GM23338 (cell line): ENCODE data around the gene ZMYM4. TPM values are rescaled to one million over a fixed set of nuclear protein-coding genes. Genes with fewer than 3 reads are reported as not detected.

Experiments
- ATAC-seq: fragments of 200-7000 bp; cut with Tn5 transposase; 3 replicates; pipeline ENCODE4 v1.9.1; 2020
- DNase-seq: peaks from one replicate; pipeline ENCODE4 v3.0.0-alpha.2; 2015; ENCODE audit warnings: low spot score
- H2AFZ ChIP-seq: fragments of 200-600 bp; sonication (generic); 2 replicates; pipeline ENCODE4 v1.8.0; 2016; ENCODE audit warnings: antibody characterized with exemption, mild to moderate bottlenecking, moderate library complexity
- H3F3A ChIP-seq: fragments of 200-600 bp; sonication (generic); replicated peaks from 2 replicates; pipeline ENCODE4 v1.8.0; 2017; ENCODE audit warnings: antibody characterized with exemption, mixed run types, low read depth
- H3K27ac ChIP-seq: fragments of 200-600 bp; sonication (generic); 2 replicates; pipeline ENCODE4 v1.6.1; 2016; ENCODE audit warnings: low read depth
- H3K27me3 ChIP-seq: fragments of 200-600 bp; sonication (generic); 2 replicates; pipeline ENCODE4 v1.8.0; 2016; ENCODE audit warnings: mild to moderate bottlenecking, mixed run types, moderate library complexity; ENCODE audit not compliant: insufficient read depth
- H3K36me3 ChIP-seq: fragments of 200-600 bp; sonication (generic); 2 replicates; pipeline ENCODE4 v1.8.0; 2016; ENCODE audit warnings: mild to moderate bottlenecking; ENCODE audit not compliant: insufficient read depth
- H3K4me1 ChIP-seq: fragments of 200-600 bp; sonication (generic); 2 replicates; pipeline ENCODE4 v1.8.0; 2016; ENCODE audit warnings: mild to moderate bottlenecking, moderate library complexity; ENCODE audit not compliant: insufficient read depth
- H3K4me2 ChIP-seq: fragments of 200-600 bp; sonication (generic); 2 replicates; pipeline ENCODE4 v1.7.1; 2017; ENCODE audit warnings: mixed run types
- H3K4me3 ChIP-seq: fragments of 200-600 bp; sonication (generic); 2 replicates; pipeline ENCODE4 v1.6.1; 2016; ENCODE audit warnings: mixed run types
- H3K79me2 ChIP-seq: fragments of 200-600 bp; sonication (generic); replicated peaks from 2 replicates; pipeline ENCODE4 v1.8.0; 2017; ENCODE audit warnings: mild to moderate bottlenecking; ENCODE audit not compliant: insufficient read depth
- H3K9me2 ChIP-seq: fragments of 200-600 bp; sonication (generic); 2 replicates; pipeline ENCODE4 v1.8.0; 2017; ENCODE audit not compliant: insufficient read depth
- H4K20me1 ChIP-seq: fragments of 200-600 bp; sonication (generic); replicated peaks from 2 replicates; pipeline ENCODE4 v1.8.0; 2017; ENCODE audit warnings: mild to moderate bottlenecking; ENCODE audit not compliant: insufficient read depth
- H3K27ac Mint-ChIP-seq: 2 replicates; pipeline ENCODE4 v1.8.0; 2020; ENCODE audit warnings: inconsistent platforms, mild to moderate bottlenecking, moderate library complexity, mixed read lengths
- H3K27me3 Mint-ChIP-seq: 3 replicates; pipeline ENCODE4 v1.8.0; 2022; ENCODE audit warnings: low read depth, mild to moderate bottlenecking, moderate library complexity, mixed read lengths, inconsistent platforms; ENCODE audit not compliant: insufficient read depth, poor library complexity
- H3K36me3 Mint-ChIP-seq: 3 replicates; pipeline ENCODE4 v1.8.0; 2021; ENCODE audit warnings: low read depth, mild to moderate bottlenecking, inconsistent platforms, moderate library complexity, mixed read lengths
- H3K4me1 Mint-ChIP-seq: 3 replicates; pipeline ENCODE4 v1.8.0; 2020; ENCODE audit warnings: mild to moderate bottlenecking, inconsistent platforms, mixed read lengths
- H3K4me3 Mint-ChIP-seq: 3 replicates; pipeline ENCODE4 v1.8.0; 2021; ENCODE audit warnings: moderate library complexity, mild to moderate bottlenecking, inconsistent platforms, mixed read lengths
- H3K9me3 Mint-ChIP-seq: 3 replicates; pipeline ENCODE4 v1.8.0; 2020; ENCODE audit warnings: moderate library complexity, mild to moderate bottlenecking, inconsistent platforms, mixed read lengths
- CREB1 ChIP-seq: fragments of 250-450 bp; sonication (Bioruptor Pico); IDR thresholded peaks from 2 replicates; pipeline ENCODE4 v1.5.0; 2020; ENCODE audit warnings: low read depth, mild to moderate bottlenecking, moderate library complexity
- CTCF ChIP-seq, 2 experiments: fragments of 200-600 bp in 1 of 2; sonication (generic) in 1 of 2; conservative IDR thresholded peaks; 2 replicates each; pipeline versions ENCODE4 v1.5.1 to v1.6.1; 2016 to 2017; ENCODE audit warnings: antibody characterized with exemption in 2 of 2, low read depth in 2 of 2, mild to moderate bottlenecking in 2 of 2, moderate library complexity in 1 of 2
- ETS1 ChIP-seq: IDR thresholded peaks from 2 replicates; pipeline ENCODE4 v1.6.1; 2016; ENCODE audit warnings: antibody characterized with exemption
- EZH2 ChIP-seq: fragments of 200-600 bp; sonication (generic); IDR thresholded peaks from one replicate; pipeline ENCODE4 v1.8.0; 2017; ENCODE audit warnings: antibody characterized with exemption, mild to moderate bottlenecking, low read depth; ENCODE audit not compliant: unreplicated experiment
- EZH2phosphoT487 ChIP-seq: fragments of 200-600 bp; sonication (generic); IDR thresholded peaks from one replicate; pipeline ENCODE4 v1.8.1; 2018; ENCODE audit warnings: antibody characterized with exemption; ENCODE audit not compliant: unreplicated experiment
- JUNB ChIP-seq: IDR thresholded peaks from one replicate; pipeline ENCODE4 v1.6.1; 2016; ENCODE audit warnings: antibody characterized with exemption; ENCODE audit not compliant: unreplicated experiment
- NANOG ChIP-seq: IDR thresholded peaks from 2 replicates; pipeline ENCODE4 v1.6.1; 2016; ENCODE audit warnings: antibody characterized with exemption, borderline replicate concordance
- POLR2AphosphoS5 ChIP-seq: IDR thresholded peaks from 2 replicates; pipeline ENCODE4 v1.6.1; 2016; ENCODE audit warnings: antibody characterized with exemption, low read depth
- STAT1 ChIP-seq: IDR thresholded peaks from one replicate; pipeline ENCODE4 v1.6.1; 2016; ENCODE audit warnings: antibody characterized with exemption; ENCODE audit not compliant: unreplicated experiment
- ZNF114 ChIP-seq: fragments of 250-450 bp; sonication (Bioruptor Pico); IDR thresholded peaks from 2 replicates; pipeline ENCODE4 v1.5.0; 2020; ENCODE audit warnings: mild to moderate bottlenecking, moderate library complexity
- ZNF331 ChIP-seq: fragments of 250-450 bp; sonication (Bioruptor Pico); IDR thresholded peaks from 2 replicates; pipeline ENCODE4 v1.5.0; 2020; ENCODE audit warnings: low read depth, mild to moderate bottlenecking, moderate library complexity
- polyA plus RNA-seq: library from polyadenylated mRNA; unstranded; fragments of >200 nt; fragmentation: Nextera tagmentation; extraction: Ambion mirVana; gene quantifications from 2 replicates; pipeline ENCODE4 v1.2.1, GENCODE V29; 2016
- total RNA-seq: library from RNA; depleted of rRNA; stranded (reverse); fragments of >200 nt; shearing (Covaris generic); gene quantifications from 2 replicates; pipeline ENCODE4 v1.2.3, GENCODE V29; 2014
- TF ChIP-seq, protein P1 (sequence below): IDR thresholded peaks from one replicate; pipeline ENCODE4 v1.6.1; 2018; ENCODE audit warnings: antibody characterized with exemption; ENCODE audit not compliant: unreplicated experiment
- TF ChIP-seq, protein P2 (sequence below): fragments of 250-450 bp; sonication (Bioruptor Pico); IDR thresholded peaks from 2 replicates; pipeline ENCODE4 v1.5.0; 2020; ENCODE audit warnings: mild to moderate bottlenecking, moderate library complexity

Gene ZMYM4
- total and polyA plus RNA-seq, 2 experiments from 2014 or later, result 65.4 to 68.5 TPM

- no peak overlapping the region for H2AFZ ChIP-seq
- H3F3A ChIP-seq, result no peaks in the 10 kb centered on the region
- TF ChIP-seq ZNF114, result no peak
- no peak for TF ChIP-seq ZNF331 (CRISPR knock-in tag)
- TF ChIP-seq STAT1, result no peak
- TF ChIP-seq EZH2phosphoT487, result no peak
- TF ChIP-seq POLR2AphosphoS5, result no peak
- TF ChIP-seq ETS1, result no peak
- no peak for TF ChIP-seq CTCF (conservative IDR thresholded peaks at IDR 0.05; ENCODE audit: low read depth in 2 of 2)
- no peak for TF ChIP-seq EZH2
- TF ChIP-seq NANOG, result no peak
- no peak for TF ChIP-seq CREB1 (CRISPR knock-in tag)
- no peak for TF ChIP-seq JUNB
- TF ChIP-seq, protein P1, sequence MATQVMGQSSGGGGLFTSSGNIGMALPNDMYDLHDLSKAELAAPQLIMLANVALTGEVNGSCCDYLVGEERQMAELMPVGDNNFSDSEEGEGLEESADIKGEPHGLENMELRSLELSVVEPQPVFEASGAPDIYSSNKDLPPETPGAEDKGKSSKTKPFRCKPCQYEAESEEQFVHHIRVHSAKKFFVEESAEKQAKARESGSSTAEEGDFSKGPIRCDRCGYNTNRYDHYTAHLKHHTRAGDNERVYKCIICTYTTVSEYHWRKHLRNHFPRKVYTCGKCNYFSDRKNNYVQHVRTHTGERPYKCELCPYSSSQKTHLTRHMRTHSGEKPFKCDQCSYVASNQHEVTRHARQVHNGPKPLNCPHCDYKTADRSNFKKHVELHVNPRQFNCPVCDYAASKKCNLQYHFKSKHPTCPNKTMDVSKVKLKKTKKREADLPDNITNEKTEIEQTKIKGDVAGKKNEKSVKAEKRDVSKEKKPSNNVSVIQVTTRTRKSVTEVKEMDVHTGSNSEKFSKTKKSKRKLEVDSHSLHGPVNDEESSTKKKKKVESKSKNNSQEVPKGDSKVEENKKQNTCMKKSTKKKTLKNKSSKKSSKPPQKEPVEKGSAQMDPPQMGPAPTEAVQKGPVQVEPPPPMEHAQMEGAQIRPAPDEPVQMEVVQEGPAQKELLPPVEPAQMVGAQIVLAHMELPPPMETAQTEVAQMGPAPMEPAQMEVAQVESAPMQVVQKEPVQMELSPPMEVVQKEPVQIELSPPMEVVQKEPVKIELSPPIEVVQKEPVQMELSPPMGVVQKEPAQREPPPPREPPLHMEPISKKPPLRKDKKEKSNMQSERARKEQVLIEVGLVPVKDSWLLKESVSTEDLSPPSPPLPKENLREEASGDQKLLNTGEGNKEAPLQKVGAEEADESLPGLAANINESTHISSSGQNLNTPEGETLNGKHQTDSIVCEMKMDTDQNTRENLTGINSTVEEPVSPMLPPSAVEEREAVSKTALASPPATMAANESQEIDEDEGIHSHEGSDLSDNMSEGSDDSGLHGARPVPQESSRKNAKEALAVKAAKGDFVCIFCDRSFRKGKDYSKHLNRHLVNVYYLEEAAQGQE, result no peak
- TF ChIP-seq, protein P2, sequence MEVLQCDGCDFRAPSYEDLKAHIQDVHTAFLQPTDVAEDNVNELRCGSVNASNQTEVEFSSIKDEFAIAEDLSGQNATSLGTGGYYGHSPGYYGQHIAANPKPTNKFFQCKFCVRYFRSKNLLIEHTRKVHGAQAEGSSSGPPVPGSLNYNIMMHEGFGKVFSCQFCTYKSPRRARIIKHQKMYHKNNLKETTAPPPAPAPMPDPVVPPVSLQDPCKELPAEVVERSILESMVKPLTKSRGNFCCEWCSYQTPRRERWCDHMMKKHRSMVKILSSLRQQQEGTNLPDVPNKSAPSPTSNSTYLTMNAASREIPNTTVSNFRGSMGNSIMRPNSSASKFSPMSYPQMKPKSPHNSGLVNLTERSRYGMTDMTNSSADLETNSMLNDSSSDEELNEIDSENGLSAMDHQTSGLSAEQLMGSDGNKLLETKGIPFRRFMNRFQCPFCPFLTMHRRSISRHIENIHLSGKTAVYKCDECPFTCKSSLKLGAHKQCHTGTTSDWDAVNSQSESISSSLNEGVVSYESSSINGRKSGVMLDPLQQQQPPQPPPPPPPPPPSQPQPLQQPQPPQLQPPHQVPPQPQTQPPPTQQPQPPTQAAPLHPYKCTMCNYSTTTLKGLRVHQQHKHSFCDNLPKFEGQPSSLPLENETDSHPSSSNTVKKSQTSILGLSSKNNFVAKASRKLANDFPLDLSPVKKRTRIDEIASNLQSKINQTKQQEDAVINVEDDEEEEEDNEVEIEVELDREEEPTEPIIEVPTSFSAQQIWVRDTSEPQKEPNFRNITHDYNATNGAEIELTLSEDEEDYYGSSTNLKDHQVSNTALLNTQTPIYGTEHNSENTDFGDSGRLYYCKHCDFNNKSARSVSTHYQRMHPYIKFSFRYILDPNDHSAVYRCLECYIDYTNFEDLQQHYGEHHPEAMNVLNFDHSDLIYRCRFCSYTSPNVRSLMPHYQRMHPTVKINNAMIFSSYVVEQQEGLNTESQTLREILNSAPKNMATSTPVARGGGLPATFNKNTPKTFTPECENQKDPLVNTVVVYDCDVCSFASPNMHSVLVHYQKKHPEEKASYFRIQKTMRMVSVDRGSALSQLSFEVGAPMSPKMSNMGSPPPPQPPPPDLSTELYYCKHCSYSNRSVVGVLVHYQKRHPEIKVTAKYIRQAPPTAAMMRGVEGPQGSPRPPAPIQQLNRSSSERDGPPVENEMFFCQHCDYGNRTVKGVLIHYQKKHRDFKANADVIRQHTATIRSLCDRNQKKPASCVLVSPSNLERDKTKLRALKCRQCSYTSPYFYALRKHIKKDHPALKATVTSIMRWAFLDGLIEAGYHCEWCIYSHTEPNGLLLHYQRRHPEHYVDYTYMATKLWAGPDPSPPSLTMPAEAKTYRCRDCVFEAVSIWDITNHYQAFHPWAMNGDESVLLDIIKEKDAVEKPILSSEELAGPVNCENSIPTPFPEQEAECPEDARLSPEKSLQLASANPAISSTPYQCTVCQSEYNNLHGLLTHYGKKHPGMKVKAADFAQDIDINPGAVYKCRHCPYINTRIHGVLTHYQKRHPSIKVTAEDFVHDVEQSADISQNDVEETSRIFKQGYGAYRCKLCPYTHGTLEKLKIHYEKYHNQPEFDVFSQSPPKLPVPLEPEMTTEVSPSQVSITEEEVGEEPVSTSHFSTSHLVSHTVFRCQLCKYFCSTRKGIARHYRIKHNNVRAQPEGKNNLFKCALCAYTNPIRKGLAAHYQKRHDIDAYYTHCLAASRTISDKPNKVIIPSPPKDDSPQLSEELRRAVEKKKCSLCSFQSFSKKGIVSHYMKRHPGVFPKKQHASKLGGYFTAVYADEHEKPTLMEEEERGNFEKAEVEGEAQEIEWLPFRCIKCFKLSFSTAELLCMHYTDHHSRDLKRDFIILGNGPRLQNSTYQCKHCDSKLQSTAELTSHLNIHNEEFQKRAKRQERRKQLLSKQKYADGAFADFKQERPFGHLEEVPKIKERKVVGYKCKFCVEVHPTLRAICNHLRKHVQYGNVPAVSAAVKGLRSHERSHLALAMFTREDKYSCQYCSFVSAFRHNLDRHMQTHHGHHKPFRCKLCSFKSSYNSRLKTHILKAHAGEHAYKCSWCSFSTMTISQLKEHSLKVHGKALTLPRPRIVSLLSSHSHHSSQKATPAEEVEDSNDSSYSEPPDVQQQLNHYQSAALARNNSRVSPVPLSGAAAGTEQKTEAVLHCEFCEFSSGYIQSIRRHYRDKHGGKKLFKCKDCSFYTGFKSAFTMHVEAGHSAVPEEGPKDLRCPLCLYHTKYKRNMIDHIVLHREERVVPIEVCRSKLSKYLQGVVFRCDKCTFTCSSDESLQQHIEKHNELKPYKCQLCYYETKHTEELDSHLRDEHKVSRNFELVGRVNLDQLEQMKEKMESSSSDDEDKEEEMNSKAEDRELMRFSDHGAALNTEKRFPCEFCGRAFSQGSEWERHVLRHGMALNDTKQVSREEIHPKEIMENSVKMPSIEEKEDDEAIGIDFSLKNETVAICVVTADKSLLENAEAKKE (CRISPR knock-in tag), result no peak
- DNase-seq, result no peak
- no peaks in the 10 kb centered on the region for H3K79me2 ChIP-seq
- no peaks in the 10 kb centered on the region for H3K9me2 ChIP-seq
- H3K4me3 ChIP-seq, result no peak overlapping the region
- H3K27me3 ChIP-seq, result no peaks in the 10 kb centered on the region
- H4K20me1 ChIP-seq, result no peaks in the 10 kb centered on the region
- no peak for ATAC-seq
- H3K4me2 ChIP-seq, result no peak overlapping the region
- H3K36me3 Mint-ChIP-seq, result peaks cover 56% of the 10 kb centered on the region
- H3K36me3 ChIP-seq, result peaks cover 38% of the 10 kb centered on the region
- no peaks in the 10 kb centered on the region for H3K9me3 Mint-ChIP-seq
- H3K27ac Mint-ChIP-seq, result peak overlapping the region; percentile 68; the same call in 1 of the 2 replicates
- H3K27ac ChIP-seq, result peak overlapping the region; percentile 20
- no peak overlapping the region for H3K4me3 Mint-ChIP-seq
- peaks cover 49% of the 10 kb centered on the region for H3K4me1 ChIP-seq
- peaks cover 10% of the 10 kb centered on the region for H3K27me3 Mint-ChIP-seq
- peaks cover 49% of the 10 kb centered on the region for H3K4me1 Mint-ChIP-seq
Observed at GRCh38 chr1:35394386-35394785, 125.9 kb downstream of the ZMYM4 start.
